Measurements from ENCODE around the gene CAMSAP1. TPM values are rescaled to one million over a fixed set of nuclear protein-coding genes. Genes with fewer than 3 reads are reported as not detected.
A peak's percentile ranks its signal among the peaks of the same experiment; 100 is the strongest.

The CAMSAP1 gene
- total RNA-seq, 1 donor from 2014 or later: 34.8 TPM

- no peaks in the 10 kb centered on the region for H3K27me3 Mint-ChIP-seq (ENCODE audit: low read depth, unreplicated experiment)
- Histone ChIP-seq H4K20me1 (ENCODE audit: insufficient read depth, low read length) (peaks cover 99% of the 10 kb centered on the region), H3K4me2 (ENCODE audit: low read length) (no peak overlapping the region), H3K4me1 (ENCODE audit: insufficient read depth, low read length) (peaks cover 43% of the 10 kb centered on the region), H3K27me3 (ENCODE audit: insufficient read depth, low read length) (no peaks in the 10 kb centered on the region), H2AFZ (ENCODE audit: low read depth, low read length) (no peak overlapping the region), H3K79me2 (ENCODE audit: insufficient read depth, low read length) (peaks cover 99% of the 10 kb centered on the region), H3K9ac (ENCODE audit: low read length) (no peak overlapping the region), H3K4me3 (ENCODE audit: insufficient read depth, low read depth, low read length) (no peak overlapping the region), H3K36me3 (ENCODE audit: insufficient read depth, low read length) (no peaks in the 10 kb centered on the region), H3K27ac (ENCODE audit: low read depth, low read length) (no peak overlapping the region), H3K9me3 (ENCODE audit: insufficient read depth, low read depth, low read length) (no peaks in the 10 kb centered on the region)
- TF ChIP-seq CTCF (IDR thresholded peaks at IDR 0.05; ENCODE audit: insufficient read depth, low read depth, low read length): no peak
- TF ChIP-seq EZH2 (IDR thresholded peaks at IDR 0.05; ENCODE audit: insufficient read depth, low read length): no peak
- FAIRE-seq (no peak), DNase-seq (ENCODE audit: low read depth) (no peak)
- H3K36me3 Mint-ChIP-seq (ENCODE audit: low read depth, unreplicated experiment): peaks cover 11% of the 10 kb centered on the region
- no peaks in the 10 kb centered on the region for H3K9me3 Mint-ChIP-seq (ENCODE audit: unreplicated experiment)
- peaks cover 50% of the 10 kb centered on the region for H3K4me1 Mint-ChIP-seq (ENCODE audit: low read depth, unreplicated experiment)
- H3K4me3 Mint-ChIP-seq (ENCODE audit: unreplicated experiment): no peak overlapping the region
- no peak overlapping the region for H3K27ac Mint-ChIP-seq (ENCODE audit: unreplicated experiment)
Observed at GRCh38 chr9:135888126-135888765, 19.1 kb downstream of the CAMSAP1 start.

- H3K4me1 ChIP-seq (ENCODE audit: insufficient read depth, low read length): peaks cover 43% of the 10 kb centered on the region
- H3K27ac ChIP-seq (ENCODE audit: low read depth, low read length): no peak overlapping the region
- H3K27me3 ChIP-seq (ENCODE audit: insufficient read depth, low read length): no peaks in the 10 kb centered on the region
- H3K36me3 ChIP-seq (ENCODE audit: insufficient read depth, low read length): no peaks in the 10 kb centered on the region
- no peak overlapping the region for H3K9ac ChIP-seq (ENCODE audit: low read length)
- peaks cover 100% of the 10 kb centered on the region for H4K20me1 ChIP-seq (ENCODE audit: insufficient read depth, low read length)
- Mint-ChIP-seq H3K4me1 (ENCODE audit: low read depth, unreplicated experiment) (peaks cover 55% of the 10 kb centered on the region), H3K27ac (ENCODE audit: unreplicated experiment) (no peak overlapping the region), H3K27me3 (ENCODE audit: low read depth, unreplicated experiment) (no peaks in the 10 kb centered on the region), H3K36me3 (ENCODE audit: low read depth, unreplicated experiment) (peaks cover 8% of the 10 kb centered on the region), H3K9me3 (ENCODE audit: unreplicated experiment) (no peaks in the 10 kb centered on the region), H3K4me3 (ENCODE audit: unreplicated experiment) (no peak overlapping the region)
- no peak for FAIRE-seq
- H3K9me3 ChIP-seq (ENCODE audit: insufficient read depth, low read depth, low read length): no peaks in the 10 kb centered on the region
- no peak for DNase-seq (ENCODE audit: low read depth)
- no peak for TF ChIP-seq EZH2 (IDR thresholded peaks at IDR 0.05; ENCODE audit: insufficient read depth, low read length)
- no peak for TF ChIP-seq CTCF (IDR thresholded peaks at IDR 0.05; ENCODE audit: insufficient read depth, low read depth, low read length)
- H3K79me2 ChIP-seq (ENCODE audit: insufficient read depth, low read length): peaks cover 99% of the 10 kb centered on the region
- no peak overlapping the region for H2AFZ ChIP-seq (ENCODE audit: low read depth, low read length)
- no peak overlapping the region for H3K4me3 ChIP-seq (ENCODE audit: insufficient read depth, low read depth, low read length)
- H3K4me2 ChIP-seq (ENCODE audit: low read length): peak overlapping the region; percentile 64
Observed at GRCh38 chr9:135887585-135888050, 19.7 kb downstream of the CAMSAP1 start.

GRCh38 chr9:135887021-135887507 lies 20.3 kb downstream of the CAMSAP1 start:
- Mint-ChIP-seq H3K27ac (ENCODE audit: unreplicated experiment) (no peak overlapping the region), H3K4me1 (ENCODE audit: low read depth, unreplicated experiment) (peaks cover 59% of the 10 kb centered on the region), H3K27me3 (ENCODE audit: low read depth, unreplicated experiment) (no peaks in the 10 kb centered on the region), H3K36me3 (ENCODE audit: low read depth, unreplicated experiment) (peaks cover 8% of the 10 kb centered on the region), H3K9me3 (ENCODE audit: unreplicated experiment) (no peaks in the 10 kb centered on the region), H3K4me3 (ENCODE audit: unreplicated experiment) (peak overlapping the region; percentile 48)
- TF ChIP-seq EZH2 (IDR thresholded peaks at IDR 0.05; ENCODE audit: insufficient read depth, low read length): no peak
- TF ChIP-seq CTCF (IDR thresholded peaks at IDR 0.05; ENCODE audit: insufficient read depth, low read depth, low read length): no peak
- no peaks in the 10 kb centered on the region for H3K9me3 ChIP-seq (ENCODE audit: insufficient read depth, low read depth, low read length)
- H2AFZ ChIP-seq (ENCODE audit: low read depth, low read length): no peak overlapping the region
- H3K4me3 ChIP-seq (ENCODE audit: insufficient read depth, low read depth, low read length): no peak overlapping the region
- H3K9ac ChIP-seq (ENCODE audit: low read length): peak overlapping the region; percentile 43
- no peaks in the 10 kb centered on the region for H3K36me3 ChIP-seq (ENCODE audit: insufficient read depth, low read length)
- peaks cover 100% of the 10 kb centered on the region for H4K20me1 ChIP-seq (ENCODE audit: insufficient read depth, low read length)
- H3K27me3 ChIP-seq (ENCODE audit: insufficient read depth, low read length): no peaks in the 10 kb centered on the region
- H3K79me2 ChIP-seq (ENCODE audit: insufficient read depth, low read length): peaks cover 100% of the 10 kb centered on the region
- no peak for FAIRE-seq
- peak overlapping the region; percentile 49 for H3K27ac ChIP-seq (ENCODE audit: low read depth, low read length)
- peaks cover 43% of the 10 kb centered on the region for H3K4me1 ChIP-seq (ENCODE audit: insufficient read depth, low read length)
- no peak for DNase-seq (ENCODE audit: low read depth)
- H3K4me2 ChIP-seq (ENCODE audit: low read length): peak overlapping the region; percentile 64
